Natural killer cell (primary cell): ENCODE data around the gene SECTM1. TPM values are rescaled to one million over a fixed set of nuclear protein-coding genes. Genes with fewer than 3 reads are reported as not detected.

Experiments
- ATAC-seq, 3 donors: fragments of 150-1000 bp in 2 of 3; fragments of 200-7000 bp in 1 of 3; cut with Tn5 transposase; 1 replicate in 1 of 3; 2 replicates in 2 of 3; pipeline ENCODE4 v1.10.0; 2021; ENCODE audit warnings: mild to moderate bottlenecking in 2 of 3, moderate library complexity in 2 of 3
- DNase-seq, 2 donors: peaks; one replicate each; pipeline versions ENCODE4 v3.0.0 to v3.0.0-alpha.2; 2013 to 2021; ENCODE audit warnings: mixed read lengths in 1 of 2
- H3K27ac ChIP-seq: one replicate; pipeline ENCODE4 v1.5.1; 2013; ENCODE audit warnings: mild to moderate bottlenecking, low read length
- H3K27me3 ChIP-seq: one replicate; pipeline ENCODE4 v1.6.1; 2013; ENCODE audit warnings: low read length; ENCODE audit not compliant: control insufficient read depth, insufficient read depth
- H3K36me3 ChIP-seq: one replicate; pipeline ENCODE4 v1.6.1; 2013; ENCODE audit warnings: low read length; ENCODE audit not compliant: control insufficient read depth, insufficient read depth
- H3K4me1 ChIP-seq: one replicate; pipeline ENCODE4 v1.6.1; 2013; ENCODE audit warnings: low read length; ENCODE audit not compliant: control insufficient read depth, insufficient read depth
- H3K4me3 ChIP-seq: one replicate; pipeline ENCODE4 v1.5.1; 2013; ENCODE audit warnings: low read length
- H3K9me3 ChIP-seq: one replicate; pipeline ENCODE4 v1.6.1; 2013; ENCODE audit warnings: low read length; ENCODE audit not compliant: control insufficient read depth, insufficient read depth
- H3K27ac Mint-ChIP-seq, 2 donors: one replicate each; pipeline ENCODE4 v1.8.0; 2022; ENCODE audit warnings: mild to moderate bottlenecking in 2 of 2, mixed read lengths in 2 of 2, moderate library complexity in 1 of 2
- H3K27me3 Mint-ChIP-seq, 2 donors: one replicate each; pipeline ENCODE4 v1.8.0; 2022; ENCODE audit warnings: low read depth in 2 of 2, mixed read lengths in 2 of 2
- H3K36me3 Mint-ChIP-seq: one replicate; pipeline ENCODE4 v1.8.0; 2022; ENCODE audit warnings: mixed read lengths
- H3K4me1 Mint-ChIP-seq, 2 donors: one replicate each; pipeline ENCODE4 v1.8.0; 2022; ENCODE audit warnings: mixed read lengths in 2 of 2
- H3K4me3 Mint-ChIP-seq: one replicate; pipeline ENCODE4 v1.8.0; 2022; ENCODE audit warnings: mild to moderate bottlenecking, moderate library complexity, mixed read lengths
- H3K9me3 Mint-ChIP-seq, 2 donors: one replicate each; pipeline ENCODE4 v1.8.0; 2022; ENCODE audit warnings: mixed read lengths in 2 of 2
- CTCF ChIP-seq: fragments of 200-600 bp; IDR thresholded peaks from one replicate; pipeline ENCODE4 v1.8.0; 2022; ENCODE audit warnings: antibody characterized with exemption
- WGBS: methylation state at CpG from one replicate; pipeline ENCODE4 v1.1.7; 2013; ENCODE audit warnings: missing lambda C conversion rate; ENCODE audit not compliant: insufficient coverage; 5-methylcytosine and 5-hydroxymethylcytosine counted together
- intact Hi-C: fragments of 100-400 bp; cut with micrococcal nuclease; formaldehyde crosslinking; loops from one replicate; pipeline ENCODE4 v1.14.2; 2022
- total RNA-seq, 4 donors: library from RNA; stranded (reverse); fragments of 120-200 nt in 1 of 4; gene quantifications; one replicate each; pipeline versions ENCODE4 v1.2.3 to v1.2.4, GENCODE V29; 2013 to 2022

Gene SECTM1
- total RNA-seq, 3 donors from 2014 or later (not counting 1 experiment from before 2014, with no cell fraction given) = 3.6 to 11.2 (median 6.3) TPM

GRCh38 chr17:82334204-82334621 is 647 bp upstream of the SECTM1 start:
- peaks cover 0 to 4% of the 10 kb centered on the region in 2 donors for H3K27me3 Mint-ChIP-seq
- peak overlapping the region in 1 of 2 donors; percentile 93 for H3K27ac Mint-ChIP-seq
- intact Hi-C loops = no loop called here
- H3K36me3 ChIP-seq = no peaks in the 10 kb centered on the region
- peak overlapping the region; percentile 99 for H3K4me3 Mint-ChIP-seq
- H3K9me3 Mint-ChIP-seq = no peaks in the 10 kb centered on the region
- peaks cover 36% of the 10 kb centered on the region for H3K4me1 ChIP-seq
- H3K4me3 ChIP-seq = peak overlapping the region; percentile 40
- TF ChIP-seq CTCF = no peak
- H3K4me1 Mint-ChIP-seq = peaks cover 18 to 28% of the 10 kb centered on the region in 2 donors
- ATAC-seq (no peak), DNase-seq (no peak)
- no peaks in the 10 kb centered on the region for H3K9me3 ChIP-seq
- H3K36me3 Mint-ChIP-seq = no peaks in the 10 kb centered on the region
- peaks cover 3% of the 10 kb centered on the region for H3K27me3 ChIP-seq
- 61% methylated on average over 25 of the region's 25 CpGs for WGBS
- H3K27ac ChIP-seq = peak overlapping the region; percentile 54

GRCh38 chr17:82332669-82333278 is 792 bp downstream of the SECTM1 start:
- Mint-ChIP-seq H3K4me1 (peaks cover 18 to 28% of the 10 kb centered on the region in 2 donors), H3K36me3 (no peaks in the 10 kb centered on the region), H3K4me3 (peak overlapping the region; percentile 79), H3K27ac (peak overlapping the region in 1 of 2 donors; percentile 73), H3K9me3 (no peaks in the 10 kb centered on the region), H3K27me3 (peaks cover 0 to 4% of the 10 kb centered on the region in 2 donors)
- H3K4me1 ChIP-seq = peaks cover 36% of the 10 kb centered on the region
- TF ChIP-seq CTCF = no peak
- H3K9me3 ChIP-seq = no peaks in the 10 kb centered on the region
- WGBS = 15% methylated on average over 32 of the region's 32 CpGs
- ATAC-seq = peak; percentile 61 to 69 (median 63)
- DNase-seq = peak in 1 of 2 donors; percentile 60
- H3K4me3 ChIP-seq = peak overlapping the region; percentile 45
- H3K27me3 ChIP-seq = peaks cover 3% of the 10 kb centered on the region
- no peaks in the 10 kb centered on the region for H3K36me3 ChIP-seq
- intact Hi-C loops = no loop called here
- H3K27ac ChIP-seq = no peak overlapping the region

DNA sequence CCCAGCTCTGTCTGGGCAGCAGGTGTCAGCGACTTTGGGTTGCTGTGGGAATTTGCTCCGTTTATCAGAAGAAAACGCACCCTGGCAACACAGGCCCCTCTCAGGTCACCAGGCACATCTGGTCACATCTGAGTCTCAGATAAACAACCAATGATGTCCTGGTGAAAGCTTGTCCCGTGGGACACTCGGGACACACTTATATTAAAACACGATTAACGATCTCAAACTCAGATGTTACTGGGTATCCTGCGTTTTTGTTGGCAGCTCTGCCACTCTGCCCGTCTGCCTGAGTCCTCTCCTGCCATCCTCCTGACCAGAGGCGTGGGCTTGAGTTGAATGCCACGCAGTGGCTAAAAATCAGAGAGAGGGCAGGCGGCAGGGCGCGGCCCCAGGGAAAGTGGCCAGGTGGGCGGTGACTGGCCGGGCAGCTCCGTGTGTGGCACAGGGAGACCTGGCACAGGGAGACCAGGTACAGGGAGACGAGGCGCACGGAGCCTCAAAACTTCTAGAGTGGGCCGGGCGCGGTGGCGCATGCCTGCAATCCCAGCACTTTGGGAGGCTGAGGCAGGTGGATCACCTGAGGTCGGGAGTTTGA is 2.1 kb downstream of the SECTM1 start:
- 94% methylated on average over 25 of the region's 25 CpGs for WGBS
- Mint-ChIP-seq H3K27me3 (peaks cover 0 to 4% of the 10 kb centered on the region in 2 donors), H3K36me3 (no peaks in the 10 kb centered on the region), H3K4me1 (peaks cover 18 to 28% of the 10 kb centered on the region in 2 donors), H3K27ac (no peak overlapping the region), H3K9me3 (no peaks in the 10 kb centered on the region), H3K4me3 (no peak overlapping the region)
- Histone ChIP-seq H3K4me3 (no peak overlapping the region), H3K4me1 (peaks cover 36% of the 10 kb centered on the region), H3K9me3 (no peaks in the 10 kb centered on the region), H3K36me3 (no peaks in the 10 kb centered on the region), H3K27ac (no peak overlapping the region), H3K27me3 (peaks cover 3% of the 10 kb centered on the region)
- no peak for TF ChIP-seq CTCF
- DNase-seq = no peak
- ATAC-seq = no peak
- intact Hi-C loops = no loop called here
